ENCODE measurements around the gene AIM2.

Gene AIM2

GRCh38 chr1:159071970-159072582 is 4.5 kb downstream of the AIM2 start:
- Histone ChIP-seq H3K27me3 (ENCODE audit: insufficient read depth, low read length) (no peaks in the 10 kb centered on the region), H3K4me3 (ENCODE audit: low read depth, low read length, poor library complexity, severe bottlenecking) (no peak overlapping the region), H3K4me1 (ENCODE audit: insufficient read depth, low read length, severe bottlenecking) (peaks cover 48% of the 10 kb centered on the region), H3K4me2 (ENCODE audit: low read length) (no peak overlapping the region), H3K79me2 (ENCODE audit: insufficient read depth, low read length) (no peaks in the 10 kb centered on the region), H3K9me2 (ENCODE audit: low read depth, low read length) (no peaks in the 10 kb centered on the region), H2AFZ (ENCODE audit: low read length) (no peak overlapping the region), H3K27ac (ENCODE audit: low read depth, low read length, poor library complexity, severe bottlenecking) (no peak overlapping the region), H3F3A (ENCODE audit: insufficient read depth, low read length) (peaks cover 12% of the 10 kb centered on the region; the same call in 1 of the 2 replicates), H4K20me1 (ENCODE audit: insufficient read depth, low read length) (no peaks in the 10 kb centered on the region), H3K9me3 (ENCODE audit: low read length) (no peaks in the 10 kb centered on the region), H3K36me3 (ENCODE audit: insufficient read depth, low read length) (no peaks in the 10 kb centered on the region), H3K9ac (ENCODE audit: low read length) (no peak overlapping the region)
- no peak for TF ChIP-seq EZH2 (IDR thresholded peaks at IDR 0.05; ENCODE audit: borderline replicate concordance, low read length)
- TF ChIP-seq, protein P1, sequence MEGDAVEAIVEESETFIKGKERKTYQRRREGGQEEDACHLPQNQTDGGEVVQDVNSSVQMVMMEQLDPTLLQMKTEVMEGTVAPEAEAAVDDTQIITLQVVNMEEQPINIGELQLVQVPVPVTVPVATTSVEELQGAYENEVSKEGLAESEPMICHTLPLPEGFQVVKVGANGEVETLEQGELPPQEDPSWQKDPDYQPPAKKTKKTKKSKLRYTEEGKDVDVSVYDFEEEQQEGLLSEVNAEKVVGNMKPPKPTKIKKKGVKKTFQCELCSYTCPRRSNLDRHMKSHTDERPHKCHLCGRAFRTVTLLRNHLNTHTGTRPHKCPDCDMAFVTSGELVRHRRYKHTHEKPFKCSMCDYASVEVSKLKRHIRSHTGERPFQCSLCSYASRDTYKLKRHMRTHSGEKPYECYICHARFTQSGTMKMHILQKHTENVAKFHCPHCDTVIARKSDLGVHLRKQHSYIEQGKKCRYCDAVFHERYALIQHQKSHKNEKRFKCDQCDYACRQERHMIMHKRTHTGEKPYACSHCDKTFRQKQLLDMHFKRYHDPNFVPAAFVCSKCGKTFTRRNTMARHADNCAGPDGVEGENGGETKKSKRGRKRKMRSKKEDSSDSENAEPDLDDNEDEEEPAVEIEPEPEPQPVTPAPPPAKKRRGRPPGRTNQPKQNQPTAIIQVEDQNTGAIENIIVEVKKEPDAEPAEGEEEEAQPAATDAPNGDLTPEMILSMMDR (IDR thresholded peaks at IDR 0.05; ENCODE audit: low read length) = peak; percentile 71

GRCh38 chr1:159068886-159069285 is 7.7 kb downstream of the AIM2 start:
- Histone ChIP-seq H3K79me2 (ENCODE audit: insufficient read depth, low read length) (no peaks in the 10 kb centered on the region), H3K4me1 (ENCODE audit: insufficient read depth, low read length, severe bottlenecking) (peaks cover 53% of the 10 kb centered on the region), H3K36me3 (ENCODE audit: insufficient read depth, low read length) (no peaks in the 10 kb centered on the region; the same call in 1 of the 2 replicates), H3K9me2 (ENCODE audit: low read depth, low read length) (no peaks in the 10 kb centered on the region), H3F3A (ENCODE audit: insufficient read depth, low read length) (peaks cover 14% of the 10 kb centered on the region; the same call in 1 of the 2 replicates), H4K20me1 (ENCODE audit: insufficient read depth, low read length) (no peaks in the 10 kb centered on the region), H3K27me3 (ENCODE audit: insufficient read depth, low read length) (no peaks in the 10 kb centered on the region), H2AFZ (ENCODE audit: low read length) (no peak overlapping the region), H3K4me3 (ENCODE audit: low read depth, low read length, poor library complexity, severe bottlenecking) (no peak overlapping the region), H3K9me3 (ENCODE audit: low read length) (no peaks in the 10 kb centered on the region), H3K9ac (ENCODE audit: low read length) (no peak overlapping the region), H3K27ac (ENCODE audit: low read depth, low read length, poor library complexity, severe bottlenecking) (peak overlapping the region; percentile 100), H3K4me2 (ENCODE audit: low read length) (no peak overlapping the region)
- TF ChIP-seq, protein P1 (IDR thresholded peaks at IDR 0.05; ENCODE audit: low read length) = no peak
- no peak for TF ChIP-seq EZH2 (IDR thresholded peaks at IDR 0.05; ENCODE audit: borderline replicate concordance, low read length)

DNA sequence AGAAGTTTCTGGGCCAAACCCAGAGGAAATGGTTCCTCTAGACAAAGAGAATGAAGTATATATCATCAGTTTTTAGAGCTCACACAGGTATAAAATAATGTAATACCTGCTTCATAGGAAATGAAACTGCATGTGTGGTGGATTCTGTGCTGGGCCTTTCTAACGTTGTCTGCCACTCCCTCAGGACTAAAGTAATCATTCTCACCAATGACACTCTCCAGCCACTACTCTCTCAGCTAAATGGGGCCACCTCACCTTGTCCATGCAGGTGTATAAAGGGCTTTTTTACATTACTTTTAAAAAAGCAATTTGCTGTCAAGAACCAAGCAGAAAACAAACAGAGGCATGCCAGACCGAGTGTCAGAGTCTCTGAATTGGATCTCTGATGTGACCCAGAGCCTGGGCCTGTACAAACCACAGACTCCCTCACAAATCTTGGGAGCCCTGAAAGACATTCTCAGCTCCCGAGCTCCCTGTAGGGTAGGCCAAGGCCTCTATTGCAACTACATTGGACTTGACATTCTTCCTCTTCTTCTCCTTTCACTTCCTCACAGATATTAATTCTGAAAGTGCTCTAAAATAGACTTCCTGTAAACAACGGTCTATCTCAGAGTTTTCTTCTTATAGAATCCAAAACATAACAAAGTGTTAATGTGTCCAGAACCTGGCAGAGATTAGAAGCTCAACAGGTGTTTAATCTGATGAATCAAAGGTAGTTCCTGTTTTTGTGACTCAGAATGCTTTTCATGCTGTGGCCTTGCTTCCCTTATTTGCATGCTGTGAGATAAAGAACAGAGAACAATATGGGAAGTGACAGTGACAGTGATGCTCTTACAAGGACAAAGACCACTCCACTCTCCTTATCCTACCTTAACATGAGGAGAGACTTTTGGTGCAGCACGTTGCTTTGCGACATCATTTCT is 8.6 kb downstream of the AIM2 start:
- peaks cover 14% of the 10 kb centered on the region; the same call in 1 of the 2 replicates for H3F3A ChIP-seq (ENCODE audit: insufficient read depth, low read length)
- H2AFZ ChIP-seq (ENCODE audit: low read length) = no peak overlapping the region
- no peaks in the 10 kb centered on the region for H3K9me2 ChIP-seq (ENCODE audit: low read depth, low read length)
- TF ChIP-seq EZH2 (IDR thresholded peaks at IDR 0.05; ENCODE audit: borderline replicate concordance, low read length) = no peak
- TF ChIP-seq, protein P1 (IDR thresholded peaks at IDR 0.05; ENCODE audit: low read length) = no peak
- H3K27me3 ChIP-seq (ENCODE audit: insufficient read depth, low read length) = no peaks in the 10 kb centered on the region
- H3K9ac ChIP-seq (ENCODE audit: low read length) = peak overlapping the region; percentile 66
- H3K4me1 ChIP-seq (ENCODE audit: insufficient read depth, low read length, severe bottlenecking) = peaks cover 53% of the 10 kb centered on the region
- no peaks in the 10 kb centered on the region for H3K79me2 ChIP-seq (ENCODE audit: insufficient read depth, low read length)
- peak overlapping the region; percentile 73 for H3K4me2 ChIP-seq (ENCODE audit: low read length)
- H3K9me3 ChIP-seq (ENCODE audit: low read length) = no peaks in the 10 kb centered on the region
- no peaks in the 10 kb centered on the region; the same call in 1 of the 2 replicates for H3K36me3 ChIP-seq (ENCODE audit: insufficient read depth, low read length)
- peak overlapping the region; percentile 100 for H3K27ac ChIP-seq (ENCODE audit: low read depth, low read length, poor library complexity, severe bottlenecking)
- peak overlapping the region; percentile 42 for H3K4me3 ChIP-seq (ENCODE audit: low read depth, low read length, poor library complexity, severe bottlenecking)
- no peaks in the 10 kb centered on the region for H4K20me1 ChIP-seq (ENCODE audit: insufficient read depth, low read length)

Data from OCI-LY1 (cell line).